Measurements from ENCODE around the gene TTLL10.

Gene TTLL10

DNA sequence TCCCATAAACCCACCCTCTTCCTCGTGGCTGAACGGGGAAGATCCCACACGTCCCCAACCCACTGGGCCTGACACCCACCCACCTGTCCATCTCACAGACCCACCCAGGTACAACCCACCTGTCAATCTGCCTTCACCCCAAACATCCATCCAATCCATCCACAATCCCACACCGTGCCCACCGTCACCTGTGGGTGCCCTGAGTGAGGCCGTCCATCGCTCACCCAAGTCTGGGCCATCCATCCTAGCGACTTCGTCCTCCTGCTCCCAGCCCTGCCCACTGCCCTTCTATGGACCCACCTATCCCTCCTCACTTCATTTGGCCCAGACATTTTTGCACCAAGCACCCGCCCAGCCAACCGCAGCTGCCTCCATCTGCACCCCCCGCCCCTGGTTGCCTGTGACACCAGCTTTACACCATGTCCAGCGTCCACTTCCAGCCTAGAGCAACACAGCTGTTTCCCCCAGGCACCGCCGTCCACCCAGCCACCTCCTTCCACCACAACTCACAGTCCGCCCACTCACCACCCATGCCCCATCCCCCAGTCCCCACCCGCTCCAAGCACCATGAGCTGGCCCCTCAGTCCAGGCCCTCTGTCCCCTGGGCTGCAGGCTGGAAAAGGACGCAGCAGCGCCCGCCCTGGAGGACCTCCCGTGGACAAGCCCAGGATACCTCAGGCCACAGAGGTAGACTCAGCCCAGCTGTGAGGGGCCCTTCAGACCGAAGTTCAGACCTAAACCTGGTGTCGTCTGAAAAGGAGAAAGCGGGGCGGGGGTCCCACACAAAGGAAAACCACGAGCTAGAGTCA is 7.7 kb downstream of the TTLL10 start:
- DNase-seq (ENCODE audit: low read depth, low spot score): no peak
- no peak overlapping the region for H3K4me3 ChIP-seq (ENCODE audit: low read depth, low read length)
- in situ Hi-C loops (cut with HindIII; ENCODE audit: low sequenced_read_pairs): no loop called here
- TF ChIP-seq, protein P1, sequence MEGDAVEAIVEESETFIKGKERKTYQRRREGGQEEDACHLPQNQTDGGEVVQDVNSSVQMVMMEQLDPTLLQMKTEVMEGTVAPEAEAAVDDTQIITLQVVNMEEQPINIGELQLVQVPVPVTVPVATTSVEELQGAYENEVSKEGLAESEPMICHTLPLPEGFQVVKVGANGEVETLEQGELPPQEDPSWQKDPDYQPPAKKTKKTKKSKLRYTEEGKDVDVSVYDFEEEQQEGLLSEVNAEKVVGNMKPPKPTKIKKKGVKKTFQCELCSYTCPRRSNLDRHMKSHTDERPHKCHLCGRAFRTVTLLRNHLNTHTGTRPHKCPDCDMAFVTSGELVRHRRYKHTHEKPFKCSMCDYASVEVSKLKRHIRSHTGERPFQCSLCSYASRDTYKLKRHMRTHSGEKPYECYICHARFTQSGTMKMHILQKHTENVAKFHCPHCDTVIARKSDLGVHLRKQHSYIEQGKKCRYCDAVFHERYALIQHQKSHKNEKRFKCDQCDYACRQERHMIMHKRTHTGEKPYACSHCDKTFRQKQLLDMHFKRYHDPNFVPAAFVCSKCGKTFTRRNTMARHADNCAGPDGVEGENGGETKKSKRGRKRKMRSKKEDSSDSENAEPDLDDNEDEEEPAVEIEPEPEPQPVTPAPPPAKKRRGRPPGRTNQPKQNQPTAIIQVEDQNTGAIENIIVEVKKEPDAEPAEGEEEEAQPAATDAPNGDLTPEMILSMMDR (IDR thresholded peaks at IDR 0.05; ENCODE audit: low read depth, low read length): no peak

DNA sequence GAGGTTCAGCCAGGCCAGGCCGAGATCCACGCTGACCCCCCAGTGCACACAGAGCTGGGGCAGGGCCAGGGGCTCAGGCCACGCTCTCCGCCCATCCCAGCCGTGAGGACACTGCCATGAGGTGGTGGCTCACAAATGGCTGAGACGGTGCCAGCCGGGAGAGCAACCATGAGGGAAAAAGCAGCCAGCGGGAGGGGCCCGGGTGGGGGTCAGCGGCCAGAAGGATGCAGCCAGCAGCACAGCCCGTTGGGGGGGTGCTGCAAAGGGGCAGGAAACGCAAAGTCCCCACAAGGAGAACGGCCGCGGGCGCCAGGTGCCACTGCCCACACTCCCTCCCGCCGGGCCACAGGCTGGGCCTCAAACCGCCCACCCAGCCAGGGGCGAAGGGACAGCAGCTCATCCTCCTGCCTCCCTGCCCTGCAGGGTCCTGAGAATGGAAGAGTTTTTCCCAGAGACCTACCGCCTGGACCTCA is 8.3 kb downstream of the TTLL10 start:
- in situ Hi-C loops (cut with HindIII; ENCODE audit: low sequenced_read_pairs): no loop called here
- DNase-seq (ENCODE audit: low read depth, low spot score): no peak
- TF ChIP-seq, protein P1 (IDR thresholded peaks at IDR 0.05; ENCODE audit: low read depth, low read length): no peak
- no peak overlapping the region for H3K4me3 ChIP-seq (ENCODE audit: low read depth, low read length)

DNA sequence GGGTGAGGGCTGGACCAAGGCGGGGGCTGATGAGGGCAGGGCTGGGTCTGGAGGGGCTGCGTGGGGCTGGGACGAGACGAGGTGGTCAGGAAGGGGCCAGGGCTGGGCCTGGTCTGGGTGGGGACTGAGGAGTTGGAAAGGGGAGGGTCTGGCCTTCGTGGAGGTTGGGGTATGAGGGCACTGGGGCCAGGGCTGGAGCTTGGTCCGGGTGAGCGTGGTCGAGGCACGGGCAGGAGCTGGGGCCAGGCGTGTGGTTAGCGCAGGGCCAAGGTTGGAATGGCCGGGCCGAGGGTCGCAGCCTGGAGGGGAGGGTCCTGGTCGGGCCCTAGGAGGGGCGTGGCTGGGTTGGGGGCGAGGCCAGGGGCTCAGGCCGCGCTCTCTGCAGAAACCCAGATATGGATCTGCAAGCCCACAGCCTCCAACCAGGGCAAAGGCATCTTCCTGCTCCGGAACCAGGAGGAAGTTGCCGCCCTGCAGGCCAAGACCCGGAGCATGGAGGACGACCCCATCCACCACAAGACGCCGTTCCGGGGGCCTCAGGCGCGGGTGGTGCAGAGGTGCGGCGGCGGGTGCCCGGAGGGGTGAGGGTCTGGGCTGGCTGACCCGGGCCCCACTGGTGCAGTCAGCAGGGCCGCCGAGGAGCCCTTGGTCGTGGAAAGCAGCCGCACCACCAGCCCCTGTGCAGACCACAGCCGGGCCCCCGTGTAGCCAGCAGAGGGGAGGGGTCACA is 9.0 kb downstream of the TTLL10 start:
- in situ Hi-C loops (cut with HindIII; ENCODE audit: low sequenced_read_pairs): no loop called here
- DNase-seq (ENCODE audit: low read depth, low spot score): no peak
- no peak overlapping the region for H3K4me3 ChIP-seq (ENCODE audit: low read depth, low read length)
- TF ChIP-seq, protein P1 (IDR thresholded peaks at IDR 0.05; ENCODE audit: low read depth, low read length): no peak

DNA sequence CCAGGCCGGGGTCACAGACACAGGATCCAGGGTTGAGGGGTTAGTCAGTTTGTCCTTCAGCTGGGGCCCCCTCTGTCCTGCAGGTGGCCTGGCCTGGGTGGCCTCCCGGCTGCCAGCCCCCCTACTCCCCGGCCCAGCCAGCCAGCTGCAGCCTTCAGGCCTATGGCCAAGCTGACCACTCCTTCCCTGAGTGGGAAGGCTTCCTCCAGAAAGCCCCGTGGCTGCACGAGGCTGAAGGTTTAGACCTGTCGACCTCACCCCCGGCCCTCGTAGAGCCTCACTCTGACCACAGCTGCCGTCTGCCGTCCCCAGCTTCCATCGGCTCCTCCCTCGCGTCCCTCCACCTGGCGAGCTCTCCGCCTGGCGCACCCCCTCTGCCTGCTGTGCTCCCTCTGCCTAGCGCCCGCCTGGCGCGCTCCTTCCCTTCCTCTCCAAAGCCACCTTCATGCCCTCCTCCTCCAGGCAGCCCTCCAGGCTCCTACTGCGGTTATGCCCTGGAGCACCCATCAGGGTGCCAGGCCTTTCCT is 9.6 kb downstream of the TTLL10 start:
- no peak for DNase-seq (ENCODE audit: low read depth, low spot score)
- in situ Hi-C loops (cut with HindIII; ENCODE audit: low sequenced_read_pairs): no loop called here
- no peak overlapping the region for H3K4me3 ChIP-seq (ENCODE audit: low read depth, low read length)
- TF ChIP-seq, protein P1 (IDR thresholded peaks at IDR 0.05; ENCODE audit: low read depth, low read length): no peak

DNA sequence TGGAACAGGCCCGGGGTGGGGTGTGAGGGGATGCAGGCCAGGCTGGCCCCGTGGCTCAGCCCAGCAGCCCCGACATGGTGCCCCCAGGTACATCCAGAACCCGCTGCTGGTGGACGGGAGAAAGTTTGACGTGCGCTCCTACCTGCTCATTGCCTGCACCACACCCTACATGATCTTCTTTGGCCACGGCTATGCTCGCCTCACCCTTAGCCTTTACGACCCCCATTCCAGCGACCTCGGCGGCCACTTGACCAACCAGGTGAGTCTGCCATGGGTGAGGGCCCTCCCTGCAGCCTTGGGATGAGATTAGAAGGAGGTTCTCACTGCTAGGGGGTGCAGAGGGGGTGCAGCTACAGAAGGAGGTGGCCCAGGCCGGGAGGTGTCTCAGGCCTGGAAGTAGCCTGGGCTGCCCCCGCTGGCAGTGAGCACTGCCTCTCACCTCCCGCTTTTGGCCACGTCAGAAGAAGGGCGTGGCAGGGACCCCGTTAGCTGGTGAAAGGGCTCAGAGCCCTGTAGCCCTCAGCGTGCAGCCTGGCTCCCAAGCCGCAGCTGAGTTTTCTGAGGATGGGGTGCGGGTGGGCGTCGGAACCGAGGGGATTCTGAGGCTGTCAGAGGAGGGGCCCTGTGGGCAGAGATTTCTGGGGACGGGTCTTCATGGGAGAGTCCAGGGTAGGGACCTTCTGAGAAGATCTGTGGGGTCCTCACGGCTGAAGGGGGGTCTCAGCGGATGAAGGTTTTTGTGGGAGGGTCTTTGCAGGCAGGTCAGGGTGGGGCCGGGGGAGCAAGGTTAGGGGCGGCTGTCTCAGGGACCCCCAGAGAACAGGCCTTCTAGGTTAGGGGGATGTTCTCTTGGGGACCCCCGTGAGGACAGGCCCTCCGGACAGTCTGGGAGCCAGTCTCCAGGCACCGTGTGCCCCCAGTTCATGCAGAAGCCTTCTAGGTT is 10.4 kb downstream of the TTLL10 start:
- in situ Hi-C loops (cut with HindIII; ENCODE audit: low sequenced_read_pairs): no loop called here
- TF ChIP-seq, protein P1 (IDR thresholded peaks at IDR 0.05; ENCODE audit: low read depth, low read length): no peak
- H3K4me3 ChIP-seq (ENCODE audit: low read depth, low read length): no peak overlapping the region
- no peak for DNase-seq (ENCODE audit: low read depth, low spot score)
